Ascending aorta (tissue), 2 donors: Measurements from ENCODE around the gene RIOK3. TPM values are rescaled to one million over a fixed set of nuclear protein-coding genes. Genes with fewer than 3 reads are reported as not detected.

ENCODE experiments used
- DNase-seq, 2 donors: peaks; one replicate each; pipeline ENCODE4 v3.0.0-alpha.2; 2019; ENCODE audit warnings: low spot score in 2 of 2
- H3K27ac ChIP-seq, 2 donors: fragments of 200-600 bp; sonication (generic); one replicate each; pipeline ENCODE4 v1.5.1; 2016 to 2017; ENCODE audit warnings: mild to moderate bottlenecking in 1 of 2
- H3K27me3 ChIP-seq: fragments of 200-600 bp; sonication (generic); one replicate; pipeline ENCODE4 v1.5.1; 2017
- H3K36me3 ChIP-seq, 2 donors: fragments of 200-600 bp; sonication (generic); one replicate each; pipeline ENCODE4 v1.5.1; 2016
- H3K4me1 ChIP-seq, 2 donors: fragments of 200-600 bp; sonication (generic); one replicate each; pipeline ENCODE4 v1.5.1; 2016 to 2017; ENCODE audit warnings: mild to moderate bottlenecking in 1 of 2
- H3K4me3 ChIP-seq, 2 donors: fragments of 200-600 bp; sonication (generic); one replicate each; pipeline ENCODE4 v1.5.1; 2016 to 2017; ENCODE audit warnings: mild to moderate bottlenecking in 1 of 2
- H3K9me3 ChIP-seq, 2 donors: fragments of 200-600 bp; sonication (generic); one replicate each; pipeline ENCODE4 v1.5.1; 2016
- intact Hi-C: fragments of 100-400 bp; cut with DNase I; formaldehyde crosslinking; loops from one replicate; pipeline ENCODE4 v1.15.1; 2023
- total RNA-seq: library from RNA; depleted of rRNA; stranded (reverse); fragments of >200 nt; gene quantifications from one replicate; pipeline ENCODE4 v1.1.0, GENCODE V29; 2016
- TF ChIP-seq, protein P1 (sequence below), 3 experiments: fragments of 200-600 bp in 2 of 3; fragments of 450-650 bp in 1 of 3; sonication (generic) in 2 of 3; IDR thresholded peaks; one replicate each; pipeline ENCODE4 v1.5.1; 2016 to 2019; ENCODE audit warnings: antibody characterized with exemption in 3 of 3, mild to moderate bottlenecking in 1 of 3, moderate library complexity in 1 of 3

The RIOK3 gene
- total RNA-seq, 1 donor from 2014 or later, result 9.3 TPM

DNA sequence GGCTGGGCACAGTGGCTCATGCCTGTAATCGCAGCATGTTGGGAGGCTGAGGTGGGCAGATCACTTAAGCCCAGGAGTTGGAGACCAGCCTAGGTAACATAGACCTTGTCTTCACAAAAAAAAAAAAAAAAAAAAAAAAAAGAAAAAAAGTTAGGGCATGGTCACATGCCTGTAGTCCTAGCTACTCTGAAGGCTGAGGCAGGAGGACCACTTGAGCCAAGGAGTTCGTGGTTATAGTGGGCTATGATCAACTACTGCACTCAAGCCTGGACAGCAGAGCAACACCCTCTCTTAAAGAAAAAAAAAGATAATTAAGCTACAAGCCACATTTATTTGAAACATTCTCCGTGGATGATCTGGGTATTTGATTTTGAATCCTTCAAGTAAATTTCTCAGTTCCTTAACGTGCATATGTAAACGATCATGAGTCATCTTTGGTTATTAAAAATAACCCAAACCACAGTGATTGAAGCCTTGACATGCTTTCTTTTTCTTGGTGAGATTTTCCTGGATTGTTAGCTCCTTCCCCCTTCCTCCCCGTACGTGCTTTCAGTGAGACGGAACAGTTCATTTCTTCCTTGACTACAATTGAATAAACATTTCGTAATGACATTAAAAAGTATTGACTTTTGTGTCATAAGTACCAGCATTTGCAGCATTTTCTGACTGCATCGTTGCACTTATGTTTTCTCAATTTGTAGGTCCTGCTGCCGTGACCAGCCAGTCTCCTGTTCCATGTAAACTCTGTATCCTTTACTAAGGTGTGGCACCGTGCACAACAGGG is 70.5 kb downstream of the RIOK3 start:
- intact Hi-C loops, result no loop called here
- H3K27ac ChIP-seq, result no peak overlapping the region
- H3K4me3 ChIP-seq, result no peak overlapping the region
- no peaks in the 10 kb centered on the region for H3K4me1 ChIP-seq
- no peak for DNase-seq
- no peaks in the 10 kb centered on the region for H3K9me3 ChIP-seq
- H3K36me3 ChIP-seq, result peaks cover 80 to 98% of the 10 kb centered on the region in 2 donors
- H3K27me3 ChIP-seq, result no peaks in the 10 kb centered on the region
- TF ChIP-seq, protein P1, sequence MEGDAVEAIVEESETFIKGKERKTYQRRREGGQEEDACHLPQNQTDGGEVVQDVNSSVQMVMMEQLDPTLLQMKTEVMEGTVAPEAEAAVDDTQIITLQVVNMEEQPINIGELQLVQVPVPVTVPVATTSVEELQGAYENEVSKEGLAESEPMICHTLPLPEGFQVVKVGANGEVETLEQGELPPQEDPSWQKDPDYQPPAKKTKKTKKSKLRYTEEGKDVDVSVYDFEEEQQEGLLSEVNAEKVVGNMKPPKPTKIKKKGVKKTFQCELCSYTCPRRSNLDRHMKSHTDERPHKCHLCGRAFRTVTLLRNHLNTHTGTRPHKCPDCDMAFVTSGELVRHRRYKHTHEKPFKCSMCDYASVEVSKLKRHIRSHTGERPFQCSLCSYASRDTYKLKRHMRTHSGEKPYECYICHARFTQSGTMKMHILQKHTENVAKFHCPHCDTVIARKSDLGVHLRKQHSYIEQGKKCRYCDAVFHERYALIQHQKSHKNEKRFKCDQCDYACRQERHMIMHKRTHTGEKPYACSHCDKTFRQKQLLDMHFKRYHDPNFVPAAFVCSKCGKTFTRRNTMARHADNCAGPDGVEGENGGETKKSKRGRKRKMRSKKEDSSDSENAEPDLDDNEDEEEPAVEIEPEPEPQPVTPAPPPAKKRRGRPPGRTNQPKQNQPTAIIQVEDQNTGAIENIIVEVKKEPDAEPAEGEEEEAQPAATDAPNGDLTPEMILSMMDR (IDR thresholded peaks at IDR 0.05), result no peak

DNA sequence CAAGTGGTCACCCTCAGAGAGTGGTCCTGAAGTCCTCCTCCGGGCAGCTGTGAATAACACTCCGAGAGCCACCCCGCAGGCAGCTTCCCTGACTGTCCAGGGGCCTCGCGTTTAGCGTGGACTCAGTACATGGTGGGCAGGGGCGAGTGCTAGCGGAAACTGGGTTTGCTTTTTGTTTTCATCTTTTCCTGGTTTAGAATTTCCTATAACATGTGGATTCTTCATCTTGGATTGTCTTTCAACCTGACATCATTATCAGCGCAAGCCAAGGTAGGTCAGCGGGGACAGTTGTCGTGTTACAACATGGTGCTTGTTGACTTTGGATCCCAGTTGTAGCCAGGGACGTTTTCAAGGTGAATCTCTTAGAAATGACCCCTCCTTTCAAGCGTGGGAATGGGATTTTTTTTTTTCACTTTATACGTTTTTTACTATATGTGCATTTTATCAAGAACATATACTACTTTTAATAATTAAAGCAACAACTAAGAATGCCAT is 71.2 kb downstream of the RIOK3 start:
- TF ChIP-seq, protein P1 (IDR thresholded peaks at IDR 0.05), result no peak
- H3K27me3 ChIP-seq, result no peaks in the 10 kb centered on the region
- peaks cover 80 to 98% of the 10 kb centered on the region in 2 donors for H3K36me3 ChIP-seq
- DNase-seq, result no peak
- no peak overlapping the region for H3K27ac ChIP-seq
- no peak overlapping the region for H3K4me3 ChIP-seq
- no peaks in the 10 kb centered on the region for H3K4me1 ChIP-seq
- no peaks in the 10 kb centered on the region for H3K9me3 ChIP-seq
- intact Hi-C loops, result no loop called here

DNA sequence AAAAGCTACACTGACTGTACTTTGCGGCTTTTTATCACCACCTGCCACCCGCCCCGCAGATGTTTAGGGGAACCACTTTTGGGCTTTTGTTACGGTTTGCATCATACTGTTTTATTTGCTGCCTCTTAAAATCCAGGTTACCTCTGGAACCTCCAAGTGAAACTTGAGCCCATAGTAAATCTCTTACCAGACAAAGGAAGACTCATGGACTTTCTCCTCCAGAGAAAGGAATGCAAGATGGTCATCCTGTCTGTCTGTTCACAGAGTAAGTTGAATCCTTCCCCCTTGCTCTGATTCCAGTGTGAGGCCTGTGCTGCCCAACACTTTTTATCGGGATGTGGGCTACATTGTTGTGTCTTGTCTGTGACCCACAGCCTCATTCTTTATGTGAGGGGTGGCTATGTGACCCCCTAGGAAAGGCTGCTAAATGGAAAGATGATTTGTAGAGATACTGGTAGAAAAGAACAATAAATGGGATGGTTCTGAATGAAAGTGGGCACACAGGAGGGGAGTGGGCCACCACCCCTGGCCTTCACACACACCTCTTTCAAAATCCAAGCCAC is 73.5 kb downstream of the RIOK3 start:
- TF ChIP-seq, protein P1 (IDR thresholded peaks at IDR 0.05), result no peak
- no peaks in the 10 kb centered on the region for H3K4me1 ChIP-seq
- H3K27ac ChIP-seq, result no peak overlapping the region
- no peaks in the 10 kb centered on the region for H3K9me3 ChIP-seq
- peak in 1 of 2 donors; percentile 19 for DNase-seq
- no peak overlapping the region for H3K4me3 ChIP-seq
- H3K27me3 ChIP-seq, result no peaks in the 10 kb centered on the region
- H3K36me3 ChIP-seq, result peaks cover 80 to 97% of the 10 kb centered on the region in 2 donors
- intact Hi-C loops, result no loop called here

DNA sequence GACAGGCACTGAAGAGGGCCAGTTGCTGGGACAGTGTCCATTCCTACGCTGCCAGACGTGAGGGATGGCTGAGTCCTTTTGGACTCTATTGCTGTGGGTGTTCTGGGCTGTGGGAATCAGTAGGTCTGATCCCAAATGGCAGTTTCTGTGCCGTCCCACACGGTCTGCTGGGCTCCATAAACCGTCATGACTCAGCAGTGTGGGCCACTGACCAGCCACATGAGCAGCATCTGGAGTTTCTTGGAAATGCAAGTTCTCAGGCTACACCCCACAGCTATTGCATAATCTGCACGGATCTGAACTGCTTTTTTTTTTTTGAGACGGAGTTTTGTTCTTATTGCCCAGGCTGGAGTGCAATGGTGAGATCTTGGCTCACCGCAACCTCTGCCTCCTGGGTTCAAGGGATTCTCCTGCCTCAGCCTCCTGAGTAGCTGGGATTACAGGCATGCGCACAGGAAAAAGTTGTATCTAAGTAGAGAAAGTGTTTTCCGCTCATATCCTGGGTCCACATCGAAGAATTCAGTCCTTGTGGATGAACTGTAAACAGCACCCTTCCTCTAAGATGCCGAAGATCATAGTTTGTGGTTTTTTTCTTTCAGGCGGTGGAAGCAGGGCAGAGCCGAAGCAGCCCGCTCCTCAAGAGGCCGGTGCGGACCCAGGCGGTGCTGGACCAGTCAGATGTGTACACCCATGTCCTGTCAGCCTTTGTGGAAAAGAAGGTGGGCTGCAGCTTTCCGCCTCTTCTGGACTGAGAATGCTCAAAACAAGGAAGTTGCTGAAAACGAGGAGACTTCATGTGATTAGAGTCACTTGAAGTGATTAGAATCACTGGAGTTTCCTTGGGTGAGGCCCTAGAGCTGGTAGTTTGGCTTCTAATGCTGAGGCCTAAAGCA is 75.7 kb downstream of the RIOK3 start:
- H3K4me1 ChIP-seq, result no peaks in the 10 kb centered on the region
- peak overlapping the region; percentile 27 to 47 for H3K27ac ChIP-seq
- intact Hi-C loops, result no loop called here
- no peak overlapping the region for H3K4me3 ChIP-seq
- no peak for DNase-seq
- H3K36me3 ChIP-seq, result peaks cover 88 to 98% of the 10 kb centered on the region in 2 donors
- H3K27me3 ChIP-seq, result no peaks in the 10 kb centered on the region
- H3K9me3 ChIP-seq, result no peaks in the 10 kb centered on the region
- TF ChIP-seq, protein P1 (IDR thresholded peaks at IDR 0.05), result no peak

DNA sequence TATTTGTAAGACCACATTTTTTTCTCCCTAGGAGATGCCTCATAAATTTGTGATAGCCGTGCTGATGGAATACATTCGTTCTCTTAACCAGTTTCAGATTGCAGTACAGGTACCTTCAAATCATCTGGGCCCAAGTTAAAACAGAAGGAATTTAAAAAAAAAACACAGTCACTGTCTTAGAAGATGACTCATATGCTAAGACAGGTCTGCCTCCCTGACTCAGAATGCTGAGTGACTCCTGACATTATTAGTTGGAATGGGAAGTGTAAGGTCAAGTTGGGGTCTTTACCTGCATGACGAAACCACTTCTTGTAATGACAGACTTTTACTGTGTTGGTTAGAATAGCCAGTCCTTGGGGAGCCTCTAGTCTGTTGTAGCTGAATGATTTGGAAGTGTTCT is 76.5 kb downstream of the RIOK3 start:
- intact Hi-C loops, result no loop called here
- H3K27me3 ChIP-seq, result no peaks in the 10 kb centered on the region
- no peak overlapping the region for H3K27ac ChIP-seq
- no peaks in the 10 kb centered on the region for H3K9me3 ChIP-seq
- no peak overlapping the region for H3K4me3 ChIP-seq
- H3K36me3 ChIP-seq, result peaks cover 92 to 98% of the 10 kb centered on the region in 2 donors
- no peaks in the 10 kb centered on the region for H3K4me1 ChIP-seq
- no peak for DNase-seq
- TF ChIP-seq, protein P1 (IDR thresholded peaks at IDR 0.05), result no peak
